HEK293T (cell line): Measurements from ENCODE around the gene ADPRHL1.

Source experiments
- ARNT ChIP-seq: fragments of 450-650 bp; IDR thresholded peaks from 2 replicates; pipeline ENCODE4 v1.6.1; 2017; ENCODE audit warnings: mild to moderate bottlenecking
- BHLHE40 ChIP-seq: fragments of 450-650 bp; IDR thresholded peaks from 2 replicates; pipeline ENCODE4 v1.6.1; 2016; ENCODE audit warnings: mild to moderate bottlenecking, moderate library complexity, borderline replicate concordance
- CTBP1 ChIP-seq: fragments of 450-650 bp; IDR thresholded peaks from 2 replicates; pipeline ENCODE4 v1.6.1; 2016; ENCODE audit warnings: borderline replicate concordance
- ELF4 ChIP-seq: fragments of 450-650 bp; IDR thresholded peaks from 2 replicates; pipeline ENCODE4 v1.6.1; 2017; ENCODE audit warnings: antibody characterized with exemption
- FOXK2 ChIP-seq: fragments of 450-650 bp; IDR thresholded peaks from 2 replicates; pipeline ENCODE4 v1.6.1; 2016; ENCODE audit warnings: mild to moderate bottlenecking
- FOXM1 ChIP-seq: fragments of 450-650 bp; IDR thresholded peaks from 2 replicates; pipeline ENCODE4 v1.6.1; 2017; ENCODE audit warnings: mild to moderate bottlenecking, borderline replicate concordance
- HDGF ChIP-seq: fragments of 450-650 bp; IDR thresholded peaks from 2 replicates; pipeline ENCODE4 v1.6.1; 2017; ENCODE audit warnings: antibody characterized with exemption, borderline replicate concordance
- LEF1 ChIP-seq: fragments of 450-650 bp; IDR thresholded peaks from 2 replicates; pipeline ENCODE4 v1.6.1; 2017; ENCODE audit warnings: mild to moderate bottlenecking, borderline replicate concordance
- NFRKB ChIP-seq: fragments of 450-650 bp; IDR thresholded peaks from 2 replicates; pipeline ENCODE4 v1.6.1; 2016; ENCODE audit warnings: mild to moderate bottlenecking, moderate library complexity
- PKNOX1 ChIP-seq: fragments of 450-650 bp; IDR thresholded peaks from 2 replicates; pipeline ENCODE4 v1.6.1; 2016
- SP1 ChIP-seq: fragments of 450-650 bp; IDR thresholded peaks from 2 replicates; pipeline ENCODE4 v1.6.1; 2017
- SUZ12 ChIP-seq: fragments of 450-650 bp; IDR thresholded peaks from 2 replicates; pipeline ENCODE4 v1.6.1; 2016; ENCODE audit warnings: mild to moderate bottlenecking
- TARDBP ChIP-seq: fragments of 450-650 bp; IDR thresholded peaks from 2 replicates; pipeline ENCODE4 v1.6.1; 2016
- ZNF384 ChIP-seq: fragments of 450-650 bp; IDR thresholded peaks from 2 replicates; pipeline ENCODE4 v1.6.1; 2016

GRCh38 chr13:113451951-113452421, 1.3 kb downstream of the ADPRHL1 start:
- TF ChIP-seq ZNF384 (no peak), PKNOX1 (no peak), CTBP1 (no peak), ELF4 (no peak), FOXM1 (no peak), FOXK2 (no peak), TARDBP (no peak), HDGF (no peak), SUZ12 (no peak), LEF1 (no peak), NFRKB (no peak), BHLHE40 (no peak), ARNT (no peak), SP1 (no peak)
